ENCODE results near the gene KCNH1. TPM values are rescaled to one million over a fixed set of nuclear protein-coding genes. Genes with fewer than 3 reads are reported as not detected.

KCNH1 gene
- total RNA-seq, 1 experiment from 2014 or later, result 0.17 TPM

- H3K36me3 Mint-ChIP-seq, result no peaks in the 10 kb centered on the region
- ATAC-seq (no peak), DNase-seq (ENCODE audit: low spot score) (no peak)
- ChIA-PET POLR2A (no interaction called here), CTCF (no interaction called here)
- H3K27ac Mint-ChIP-seq, result no peak overlapping the region
- H3K4me1 Mint-ChIP-seq, result no peaks in the 10 kb centered on the region
- no peaks in the 10 kb centered on the region for H3K27me3 Mint-ChIP-seq (ENCODE audit: low read depth)
- TF ChIP-seq ZNF281 (CRISPR knock-in tag; IDR thresholded peaks at IDR 0.05) (no peak), ELF4 (CRISPR knock-in tag; IDR thresholded peaks at IDR 0.05; ENCODE audit: low read depth) (no peak), NR3C1 (CRISPR knock-in tag; conservative IDR thresholded peaks at IDR 0.05; ENCODE audit: low read depth) (no peak), STAT6 (CRISPR knock-in tag; conservative IDR thresholded peaks at IDR 0.05; ENCODE audit: low read depth) (no peak), MLX (CRISPR knock-in tag; IDR thresholded peaks at IDR 0.05) (no peak), OVOL2 (CRISPR knock-in tag; IDR thresholded peaks at IDR 0.05; ENCODE audit: borderline replicate concordance) (no peak)
- H3K4me3 Mint-ChIP-seq, result no peak overlapping the region
- H3K9me3 Mint-ChIP-seq, result no peaks in the 10 kb centered on the region
Measured at GRCh38 chr1:210635108-210635507, 498.8 kb downstream of the KCNH1 start.

- TF ChIP-seq ZSCAN18 (CRISPR knock-in tag; IDR thresholded peaks at IDR 0.05) (no peak), STAT6 (CRISPR knock-in tag; conservative IDR thresholded peaks at IDR 0.05; ENCODE audit: low read depth) (no peak), SMAD4 (CRISPR knock-in tag; IDR thresholded peaks at IDR 0.05) (no peak), ZNF671 (CRISPR knock-in tag; IDR thresholded peaks at IDR 0.05) (no peak)
- Mint-ChIP-seq H3K4me3 (no peak overlapping the region), H3K27ac (no peak overlapping the region), H3K4me1 (no peaks in the 10 kb centered on the region), H3K27me3 (ENCODE audit: low read depth) (no peaks in the 10 kb centered on the region), H3K36me3 (no peaks in the 10 kb centered on the region), H3K9me3 (no peaks in the 10 kb centered on the region)
- ATAC-seq (no peak), DNase-seq (ENCODE audit: low spot score) (no peak)
- ChIA-PET CTCF (no interaction called here), POLR2A (no interaction called here)
Measured at GRCh38 chr1:210633636-210634035, 500.3 kb downstream of the KCNH1 start.

- ATAC-seq (no peak), DNase-seq (ENCODE audit: low spot score) (no peak)
- Mint-ChIP-seq H3K36me3 (no peaks in the 10 kb centered on the region), H3K4me3 (no peak overlapping the region), H3K27ac (no peak overlapping the region), H3K27me3 (ENCODE audit: low read depth) (no peaks in the 10 kb centered on the region), H3K4me1 (no peaks in the 10 kb centered on the region), H3K9me3 (no peaks in the 10 kb centered on the region)
- CTCF ChIA-PET, result no interaction called here
- POLR2A ChIA-PET, result no interaction called here
- no peak for TF ChIP-seq SP1 (CRISPR knock-in tag; conservative IDR thresholded peaks at IDR 0.05)
- TF ChIP-seq ZNF416 (CRISPR knock-in tag; IDR thresholded peaks at IDR 0.05), result no peak
- no peak for TF ChIP-seq ZNF423 (CRISPR knock-in tag; IDR thresholded peaks at IDR 0.05)
- TF ChIP-seq AR (CRISPR knock-in tag; IDR thresholded peaks at IDR 0.05), result no peak
- TF ChIP-seq EMX1 (CRISPR knock-in tag; IDR thresholded peaks at IDR 0.05), result no peak
- no peak for TF ChIP-seq HMGXB4 (CRISPR knock-in tag; IDR thresholded peaks at IDR 0.05)
- TF ChIP-seq ZBTB21 (CRISPR knock-in tag; IDR thresholded peaks at IDR 0.05; ENCODE audit: borderline replicate concordance), result no peak
Measured at GRCh38 chr1:210633140-210633539, 500.8 kb downstream of the KCNH1 start.
